NCI-H510A treated with DMSO at 0.1 percent for 48 hours (cell line): ENCODE results near the gene TTPAL.

Experiments used
- DNase-seq: peaks from one replicate; lab custom pipeline; 2025; lab: John Stamatoyannopoulos, UW

Gene TTPAL

GRCh38 chr20:44439318-44439717, 36.4 kb upstream of the TTPAL start:
- DNase-seq = no peak

- DNase-seq = no peak
These were observed 33.2 kb upstream of the TTPAL start for GRCh38 chr20:44442298-44443070.

- DNase-seq = no peak
These were observed 29.6 kb upstream of the TTPAL start for GRCh38 chr20:44445742-44446710.

DNA sequence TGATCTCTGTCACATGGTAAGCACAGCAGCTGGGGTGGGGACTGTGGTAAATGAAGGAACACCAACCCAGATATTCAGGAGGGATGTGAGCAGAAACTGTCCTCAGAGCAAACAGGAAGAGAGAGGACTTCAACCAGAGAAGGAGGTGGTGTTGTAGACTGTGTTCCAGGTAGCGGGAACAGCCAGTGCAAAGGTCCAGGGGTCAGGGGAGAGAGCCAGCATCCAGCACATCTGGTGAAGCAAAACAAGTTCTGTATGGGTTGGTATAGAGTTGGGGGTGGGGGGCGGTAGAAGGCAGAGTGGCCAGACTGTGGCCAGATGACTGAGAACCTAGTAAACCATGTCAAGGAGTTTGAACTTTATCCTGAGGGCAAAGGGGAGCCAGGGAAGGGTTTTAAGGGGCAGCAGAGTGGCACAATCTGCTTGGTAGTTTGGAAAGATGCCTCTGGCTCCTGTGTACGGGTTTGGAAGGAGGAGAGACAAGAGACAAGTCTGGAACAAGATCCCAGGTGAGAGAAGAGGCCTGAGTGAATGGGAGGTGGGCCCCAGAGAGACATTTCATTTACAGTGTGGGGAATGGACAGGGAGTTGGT, 27.8 kb upstream of the TTPAL start:
- no peak for DNase-seq

GRCh38 chr20:44448753-44449546, 26.7 kb upstream of the TTPAL start:
- no peak for DNase-seq

- no peak for DNase-seq
These were observed 25.8 kb upstream of the TTPAL start for GRCh38 chr20:44449864-44450263.

DNA sequence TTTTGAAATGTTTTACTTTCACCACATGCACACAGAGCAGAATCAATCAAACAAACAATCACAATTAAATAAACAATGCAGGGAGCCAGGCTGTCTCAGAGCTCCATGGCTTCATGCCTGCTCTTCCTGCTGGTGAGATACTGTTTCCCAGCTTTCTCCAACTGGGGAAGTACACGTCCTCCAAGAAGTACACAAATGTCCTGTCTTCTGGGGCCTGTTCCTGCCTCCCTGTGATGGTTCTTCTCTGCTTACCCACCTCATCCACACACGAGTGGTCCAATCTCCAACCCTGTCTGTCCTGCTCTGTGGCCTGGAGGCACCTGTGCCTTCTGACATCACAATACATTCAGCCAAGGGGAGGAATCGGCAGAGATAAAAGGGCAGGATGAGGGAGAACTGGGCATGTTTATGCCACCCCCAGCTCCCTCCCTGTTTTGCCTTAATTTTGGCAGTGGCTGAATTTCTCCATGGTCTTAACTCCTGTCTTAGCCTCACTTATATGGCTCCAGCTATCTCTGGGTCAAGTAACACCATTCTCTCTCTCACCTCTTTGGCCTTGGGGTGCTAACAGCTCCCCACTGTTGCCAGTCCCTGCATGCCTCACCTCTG, 25.3 kb upstream of the TTPAL start:
- DNase-seq = no peak

DNA sequence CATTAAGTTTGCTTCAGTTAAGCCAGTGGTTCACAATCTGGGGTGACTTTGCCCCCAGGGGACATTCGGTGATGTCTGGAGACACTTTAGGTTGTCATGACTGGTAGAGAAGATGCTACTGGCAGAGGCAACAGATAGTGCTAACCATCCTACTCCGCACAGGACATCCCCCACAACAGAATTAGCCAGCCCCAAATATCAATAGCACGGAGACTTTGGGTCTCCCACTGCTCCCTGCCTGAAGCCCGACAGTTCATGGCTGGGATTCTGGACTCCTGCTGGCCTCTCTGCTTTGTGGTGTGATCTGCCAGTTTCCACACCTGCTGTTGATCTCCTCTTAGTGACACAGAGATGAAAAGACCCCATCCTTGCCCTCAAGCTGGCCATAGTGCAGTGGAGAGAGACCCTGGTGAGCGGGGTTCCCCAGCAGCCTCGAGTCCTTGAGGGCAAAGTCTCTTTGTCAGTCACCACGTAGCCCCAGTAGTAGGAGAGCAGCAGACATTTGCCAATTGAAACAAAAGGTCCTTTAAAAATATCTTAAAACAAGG, 24.7 kb upstream of the TTPAL start:
- no peak for DNase-seq

DNA sequence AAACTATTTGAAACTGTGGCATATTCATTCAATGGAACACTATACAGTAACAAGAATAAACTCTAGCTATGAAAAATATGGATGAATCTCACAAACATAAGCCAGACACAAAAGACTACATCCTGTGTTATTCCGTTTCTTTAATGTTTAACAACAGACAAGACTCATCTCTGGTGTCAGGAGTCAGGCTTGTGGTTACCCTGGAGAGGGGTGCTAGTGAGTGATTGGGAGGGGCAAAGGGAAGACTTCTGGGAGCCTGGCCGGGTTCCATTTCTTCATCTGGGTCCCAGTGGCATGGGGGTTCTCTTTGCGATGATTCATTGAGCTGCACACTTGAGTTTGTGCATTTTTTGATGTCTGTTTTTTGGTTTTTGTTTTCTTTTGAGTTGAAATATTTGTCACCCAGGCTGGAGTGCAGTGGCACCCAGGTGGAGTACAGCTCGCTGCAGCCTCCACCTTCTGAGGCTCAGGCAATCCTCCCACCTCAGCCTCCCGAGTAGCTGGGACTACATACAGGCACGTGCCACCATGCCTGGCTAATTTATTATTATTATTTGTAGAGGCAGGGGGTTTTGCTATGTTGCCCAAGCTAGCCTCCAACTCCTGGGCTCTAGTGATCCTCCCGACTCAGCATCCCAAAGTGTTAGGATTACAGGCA, 21.2 kb upstream of the TTPAL start:
- DNase-seq = no peak

DNA sequence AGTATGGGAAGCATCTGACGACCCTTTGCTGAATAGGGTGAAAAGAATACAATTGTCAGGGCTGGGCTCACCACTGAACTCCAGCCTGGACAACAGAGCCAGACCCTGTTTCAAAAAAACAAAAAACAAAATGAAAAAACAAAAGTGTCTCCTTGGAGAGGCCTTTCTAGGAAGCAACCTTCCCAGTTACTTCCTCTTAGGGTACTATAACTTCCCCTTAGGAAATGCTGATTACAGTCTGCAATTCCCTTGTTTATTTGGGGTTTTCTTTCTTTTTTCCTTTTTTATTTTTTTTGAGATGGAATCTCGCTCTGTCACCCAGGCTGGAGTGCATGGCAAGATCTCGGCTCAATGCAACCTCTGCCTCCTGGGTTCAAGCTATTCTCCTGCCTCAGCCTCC, 20.5 kb upstream of the TTPAL start:
- DNase-seq = no peak

GRCh38 chr20:44456611-44457010, 19.1 kb upstream of the TTPAL start:
- no peak for DNase-seq

DNA sequence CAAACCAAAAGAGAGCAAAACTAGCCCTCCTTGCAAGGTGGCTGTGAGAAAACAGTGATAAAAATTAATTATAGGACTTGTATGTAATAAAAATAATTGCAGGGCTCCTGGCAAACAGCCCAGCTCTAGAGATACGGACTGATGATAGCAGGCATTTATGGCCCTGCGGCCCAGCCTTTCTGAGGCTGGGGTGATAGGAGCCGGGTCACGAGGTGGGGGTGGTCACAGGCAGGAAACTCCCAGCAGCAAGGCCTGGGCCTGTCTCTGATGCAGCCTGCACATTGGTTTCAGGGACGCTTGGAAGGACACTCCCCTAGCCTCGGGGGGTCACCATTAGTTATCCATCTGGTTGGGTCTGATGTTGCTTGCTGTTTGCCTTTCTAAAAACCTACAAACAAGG, 18.7 kb upstream of the TTPAL start:
- no peak for DNase-seq

GRCh38 chr20:44459271-44459670, 16.4 kb upstream of the TTPAL start:
- no peak for DNase-seq

- peak; percentile 30 for DNase-seq
These were observed 14.9 kb upstream of the TTPAL start for GRCh38 chr20:44460795-44461141.

- no peak for DNase-seq
These were observed 14.4 kb upstream of the TTPAL start for GRCh38 chr20:44461142-44461802.

- DNase-seq = no peak
These were observed 13.9 kb upstream of the TTPAL start for GRCh38 chr20:44461803-44462174.

- no peak for DNase-seq
These were observed 12.2 kb upstream of the TTPAL start for GRCh38 chr20:44463466-44463865.

DNA sequence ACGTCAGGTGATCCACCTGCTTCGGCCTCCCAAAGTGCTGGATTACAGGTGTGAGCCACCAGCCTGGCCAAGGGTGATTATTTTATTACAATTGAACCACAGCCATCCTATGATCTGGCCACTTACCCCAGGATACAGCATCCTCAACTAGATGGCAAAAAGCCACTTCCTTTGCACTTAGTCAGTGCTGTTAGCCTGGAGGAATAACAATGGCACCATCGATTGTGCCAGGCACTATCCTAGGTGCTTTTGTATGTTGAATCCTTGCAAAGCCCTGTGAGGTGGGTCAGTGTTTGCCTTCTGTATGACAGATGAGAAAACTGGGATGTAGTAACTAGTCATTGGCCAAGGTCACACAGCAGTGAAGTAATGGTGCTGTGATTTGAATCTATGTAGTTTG, 11.2 kb upstream of the TTPAL start:
- no peak for DNase-seq

GRCh38 chr20:44465001-44465560, 10.6 kb upstream of the TTPAL start:
- no peak for DNase-seq
